HG02678 (cell line): Measurements from ENCODE around the gene SUFU.
"Not testable (repeated sequence)": the region's sequence is repeated elsewhere in the genome, so short reads cannot be mapped to it uniquely, and the experiment has no call there.

Experiments used
- ATAC-seq: cut with Tn5 transposase; IDR thresholded peaks from one replicate; pipeline ENCODE4 v1.9.1; 2021; ENCODE audit warnings: mild to moderate bottlenecking, moderate library complexity; ENCODE audit not compliant: unreplicated experiment

Gene SUFU

DNA sequence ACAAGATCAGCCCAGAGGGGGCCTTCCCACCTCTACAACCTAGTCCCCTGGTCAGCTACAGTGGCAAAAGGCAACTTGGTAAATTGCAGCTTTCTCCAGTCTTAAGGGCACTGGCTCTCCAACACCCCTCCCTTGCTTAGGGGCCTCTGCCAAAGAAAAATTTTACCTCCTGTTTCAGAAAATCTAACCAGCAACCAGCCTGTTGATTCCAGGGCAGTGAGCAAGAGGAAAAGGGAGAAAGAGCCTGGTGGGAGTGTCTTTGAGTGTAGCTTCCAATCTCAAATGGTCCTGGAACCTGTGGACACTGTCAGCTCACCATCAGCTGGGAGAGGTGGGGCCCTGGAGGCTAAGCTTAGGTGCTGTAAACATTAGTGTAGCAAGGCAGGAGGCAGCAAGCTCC is 24.1 kb upstream of the SUFU start:
- ATAC-seq = no peak

GRCh38 chr10:102480396-102480795 is 23.4 kb upstream of the SUFU start:
- no peak for ATAC-seq

DNA sequence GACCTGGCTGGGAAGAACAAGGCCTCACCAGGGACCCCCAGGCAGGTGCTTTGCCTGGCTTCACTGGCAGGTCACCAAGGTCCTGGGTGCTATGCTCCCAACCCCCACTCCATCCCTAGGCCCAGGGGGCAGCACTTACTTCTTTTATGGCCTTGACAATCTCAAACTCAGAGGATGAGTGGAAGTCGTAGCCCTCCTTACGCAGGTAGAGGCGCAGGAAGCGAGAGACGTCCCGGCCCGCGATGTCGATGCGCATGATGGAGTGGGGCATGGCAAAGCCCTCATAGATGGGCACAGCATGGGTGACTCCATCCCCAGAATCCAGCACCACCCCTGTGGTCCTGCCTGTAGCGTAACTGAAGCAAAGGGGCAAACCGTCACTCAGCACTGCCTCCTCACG is 19.8 kb upstream of the SUFU start:
- ATAC-seq = no peak

GRCh38 chr10:102485093-102485784 is 18.5 kb upstream of the SUFU start:
- no peak for ATAC-seq

DNA sequence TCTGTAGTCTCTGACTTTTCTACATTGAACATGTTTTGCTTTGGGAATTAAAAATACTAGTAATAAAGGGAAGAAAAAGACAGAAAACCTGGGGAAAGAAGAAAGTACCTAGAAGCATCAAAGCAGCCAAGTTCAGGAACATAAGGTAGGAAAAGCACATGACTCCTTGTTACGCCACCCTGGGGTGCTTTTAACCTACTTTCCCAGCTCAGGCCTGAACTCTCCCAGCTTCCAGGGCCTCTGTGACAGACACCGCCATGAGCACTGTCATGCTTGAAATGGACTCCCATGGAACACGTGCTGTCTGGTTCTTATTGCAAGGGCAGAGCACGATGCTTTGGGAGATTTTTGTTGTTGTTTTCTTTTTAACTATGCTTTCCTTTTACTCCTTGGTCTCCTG is 12.6 kb upstream of the SUFU start:
- no peak for ATAC-seq

- ATAC-seq = no peak
Measured at GRCh38 chr10:102492344-102492939, 11.3 kb upstream of the SUFU start.

GRCh38 chr10:102492983-102493382 is 10.8 kb upstream of the SUFU start:
- ATAC-seq = no peak

DNA sequence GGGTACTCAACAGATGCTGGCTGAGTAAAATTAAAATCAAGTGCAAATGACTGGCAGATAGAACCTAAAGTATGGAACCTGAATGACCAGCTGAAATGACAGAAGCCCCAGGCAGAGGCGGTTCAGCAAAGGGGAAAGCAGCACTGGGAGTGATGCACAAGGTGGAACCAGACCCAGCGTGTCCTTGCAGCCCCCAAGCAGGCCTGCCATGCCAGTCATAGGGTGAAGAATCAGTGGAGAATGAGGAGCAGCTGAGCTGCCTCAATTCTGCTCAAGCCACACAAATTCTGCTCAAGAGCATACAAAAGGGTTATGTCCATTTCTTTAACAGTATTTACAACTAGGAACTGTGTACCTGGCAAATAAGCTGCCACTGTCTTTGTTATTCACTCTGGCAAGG is 10.0 kb upstream of the SUFU start:
- ATAC-seq = no peak

DNA sequence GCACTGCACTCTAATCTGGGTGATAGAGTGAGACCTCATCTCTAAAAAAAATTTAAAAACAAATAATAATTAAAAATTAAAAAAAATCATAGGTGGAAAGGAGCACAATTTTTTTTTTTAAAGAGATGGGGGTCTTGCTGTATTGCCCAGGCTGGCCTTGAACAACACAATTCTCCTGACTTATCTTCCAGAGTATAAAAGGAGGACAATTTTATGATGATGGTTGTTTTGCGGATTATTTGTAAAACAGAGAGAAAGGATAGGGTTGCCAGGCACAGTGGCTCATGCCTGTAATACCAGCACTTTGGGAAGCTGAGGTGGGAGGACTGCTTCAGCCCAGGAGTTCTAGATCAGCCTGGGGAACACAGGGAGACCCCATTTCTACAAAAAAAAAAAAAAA is 6.2 kb upstream of the SUFU start:
- ATAC-seq = no peak

GRCh38 chr10:102499356-102499755 is 4.4 kb upstream of the SUFU start:
- no peak for ATAC-seq

- not testable (repeated sequence) for ATAC-seq
Measured at GRCh38 chr10:102500686-102501085, 3.1 kb upstream of the SUFU start.

- ATAC-seq = no peak
Measured at GRCh38 chr10:102501201-102502028, 2.4 kb upstream of the SUFU start.

DNA sequence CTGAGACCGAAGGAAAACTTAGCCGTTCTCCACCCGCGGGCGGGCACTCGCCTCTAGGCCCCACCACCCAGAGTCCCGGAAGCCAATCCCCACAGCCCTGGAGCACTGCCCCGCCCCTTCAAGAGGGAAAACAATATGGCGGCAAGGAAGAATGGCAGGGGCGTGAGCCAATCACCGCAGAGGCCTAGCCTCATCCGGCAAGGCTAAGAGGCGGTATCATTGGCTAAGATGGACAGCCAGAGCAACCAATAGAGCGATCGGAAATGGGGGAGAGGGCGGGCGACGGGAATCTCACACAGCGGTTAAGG is 1.8 kb upstream of the SUFU start:
- peak; percentile 76 for ATAC-seq

- peak; percentile 45 for ATAC-seq
Measured at GRCh38 chr10:102502337-102503151, 1.2 kb upstream of the SUFU start, which contains the start of gene ACTR1A. Gene ACTR1A (minus strand): TSS chr10:102502712. CDS start chr10:102502647, 65 bp downstream.

DNA sequence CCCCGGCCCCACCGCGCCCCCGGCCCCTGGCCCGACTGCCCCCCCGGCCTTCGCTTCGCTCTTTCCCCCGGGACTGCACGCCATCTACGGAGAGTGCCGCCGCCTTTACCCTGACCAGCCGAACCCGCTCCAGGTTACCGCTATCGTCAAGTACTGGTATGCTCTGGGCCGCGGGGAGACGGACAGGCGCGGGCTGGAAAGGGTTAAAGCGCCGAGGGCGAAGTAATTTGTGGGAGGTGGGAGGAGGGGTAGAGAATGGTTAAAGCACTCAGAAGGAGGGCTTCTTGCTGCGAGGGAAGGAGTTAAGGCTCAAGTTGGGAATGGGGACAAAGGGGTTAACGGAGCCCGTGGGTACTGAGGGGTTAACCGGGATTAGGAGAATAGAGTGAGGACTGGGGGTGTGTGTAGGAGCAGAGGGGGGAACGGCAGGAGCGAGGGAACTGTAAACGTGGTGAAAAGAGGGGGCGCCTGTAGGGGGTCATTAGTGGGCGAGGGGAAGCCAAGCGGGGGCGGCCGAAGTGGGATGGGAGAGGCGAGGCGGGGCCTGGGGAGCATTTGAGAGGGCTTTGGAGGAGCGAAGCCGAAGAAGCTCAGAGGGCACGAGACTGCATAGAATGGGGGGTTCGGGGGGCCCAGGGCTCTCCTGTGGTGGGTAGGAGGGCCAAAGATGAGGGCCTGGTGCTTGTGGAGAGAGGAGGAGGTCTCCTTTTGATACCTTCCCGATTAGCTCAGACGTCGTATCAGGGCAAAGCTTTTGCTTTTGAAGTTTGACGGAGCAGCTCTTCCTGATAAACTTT is 605 bp downstream of the SUFU start:
- ATAC-seq = no peak

GRCh38 chr10:102504976-102505300 is 1.2 kb downstream of the SUFU start:
- ATAC-seq = no peak

GRCh38 chr10:102505462-102506115 is 1.8 kb downstream of the SUFU start:
- no peak for ATAC-seq

DNA sequence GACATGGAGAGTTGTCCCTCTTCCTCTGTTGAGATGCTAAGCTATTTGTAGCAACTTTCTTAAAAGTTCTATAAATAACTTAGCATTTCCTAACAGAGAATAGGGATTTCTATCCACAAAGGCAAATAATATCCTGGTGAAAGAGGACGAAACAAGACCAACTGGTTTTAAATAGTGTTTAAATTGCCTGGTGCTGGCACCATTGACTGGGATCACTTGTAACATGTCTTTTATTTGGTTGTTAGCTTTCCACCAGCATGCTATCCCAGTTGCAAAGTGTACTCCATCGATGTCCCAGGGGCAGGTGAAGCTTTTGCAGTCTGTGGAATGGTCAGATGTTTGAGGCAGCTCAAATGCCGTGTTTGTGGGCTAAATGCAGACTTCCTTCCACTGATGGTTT is 3.7 kb downstream of the SUFU start:
- no peak for ATAC-seq

DNA sequence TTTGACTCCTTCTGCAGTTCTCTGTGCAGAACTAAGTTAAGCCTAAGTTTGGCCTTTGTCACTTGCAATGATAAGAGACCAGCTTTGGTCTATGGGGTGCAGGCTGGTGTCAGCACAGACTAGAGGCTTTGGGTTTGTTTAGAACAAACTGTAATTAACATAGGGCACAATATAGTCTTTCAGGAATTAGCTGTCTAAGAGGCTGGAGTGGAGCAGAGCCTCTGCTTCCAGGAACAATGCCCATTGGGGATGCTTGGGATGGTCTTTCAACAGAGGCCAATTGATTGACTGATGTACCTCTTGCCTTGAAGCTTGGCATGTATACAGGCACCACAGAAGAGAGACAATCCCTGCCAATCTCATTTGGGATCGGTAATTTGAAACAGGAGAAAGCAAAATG is 4.7 kb downstream of the SUFU start:
- no peak for ATAC-seq

DNA sequence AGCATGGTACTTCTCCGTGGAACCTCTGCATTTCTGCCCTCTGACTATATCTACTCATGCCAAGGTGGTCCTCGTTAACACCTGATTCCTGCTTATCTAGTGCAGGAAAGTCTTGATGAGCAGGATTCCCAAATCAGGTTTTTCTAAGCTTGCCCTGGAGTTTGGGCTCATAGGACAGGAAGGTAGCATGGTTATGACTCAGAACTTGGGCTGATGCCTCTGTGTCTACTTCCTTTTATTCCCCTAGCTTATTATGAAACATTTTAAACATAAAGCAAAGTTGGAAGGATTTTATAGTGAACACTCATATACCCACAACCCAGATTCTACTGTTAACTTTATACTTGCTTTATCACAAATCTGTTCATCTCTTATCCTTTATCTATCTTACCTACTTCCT is 5.6 kb downstream of the SUFU start:
- no peak for ATAC-seq
